SK-N-SH (cell line): Measurements from ENCODE around the gene HYAL3.

ENCODE experiments used
- CTCF ChIP-seq: fragments of 200-600 bp; sonication (generic); IDR thresholded peaks from 2 replicates; pipeline ENCODE4 v1.6.1; 2017; ENCODE audit warnings: antibody characterized with exemption, mild to moderate bottlenecking, moderate library complexity
- EP300 ChIP-seq, 2 experiments: IDR thresholded peaks; 2 replicates each; pipeline versions ENCODE4 v1.4.0 to v1.6.1; 2012; ENCODE audit warnings: borderline replicate concordance in 1 of 2, low read depth in 1 of 2, low read length in 1 of 2
- FOXM1 ChIP-seq: IDR thresholded peaks from 2 replicates; pipeline ENCODE4 v1.4.0; 2012; ENCODE audit warnings: low read depth, mild to moderate bottlenecking
- MXI1 ChIP-seq: IDR thresholded peaks from 2 replicates; pipeline ENCODE4 v1.6.1; 2012; ENCODE audit warnings: mild to moderate bottlenecking, low read depth, low read length, improper control_type of control experiment
- PBX3 ChIP-seq: IDR thresholded peaks from 2 replicates; pipeline ENCODE4; 2012
- RCOR1 ChIP-seq: fragments of 150-350 bp; IDR thresholded peaks from 2 replicates; pipeline ENCODE4 v1.6.1; 2017; ENCODE audit warnings: antibody characterized with exemption, low read length
- REST ChIP-seq: IDR thresholded peaks from 2 replicates; pipeline ENCODE4 v1.6.1; 2012; ENCODE audit warnings: mild to moderate bottlenecking, low read depth, low read length, moderate library complexity
- RFX5 ChIP-seq: IDR thresholded peaks from 2 replicates; pipeline ENCODE4 v1.6.1; 2012; ENCODE audit warnings: mild to moderate bottlenecking, improper control_type of control experiment, low read length
- SMC3 ChIP-seq: IDR thresholded peaks from 2 replicates; pipeline ENCODE4 v1.6.1; 2012; ENCODE audit warnings: low read depth, low read length, improper control_type of control experiment
- TAF1 ChIP-seq: IDR thresholded peaks from 2 replicates; pipeline ENCODE4 v1.6.1; 2012; ENCODE audit warnings: low read depth, mild to moderate bottlenecking, low read length, moderate library complexity, borderline replicate concordance

- TF ChIP-seq FOXM1 = no peak
- TF ChIP-seq MXI1 = peak; percentile 80
- TF ChIP-seq RFX5 = no peak
- TF ChIP-seq PBX3 = no peak
- TF ChIP-seq CTCF = peak; percentile 31
- TF ChIP-seq REST = no peak
- TF ChIP-seq EP300 (IDR thresholded peaks at IDR 0.05; ENCODE audit: borderline replicate concordance in 1 of 2, low read depth in 1 of 2, low read length in 1 of 2) = no peak
- TF ChIP-seq RCOR1 = no peak
- no peak for TF ChIP-seq SMC3
- peak; percentile 56; the same call in 1 of the 2 replicates for TF ChIP-seq TAF1
These were observed at the start of gene HYAL3, which contains the start of gene NAA80 for GRCh38 chr3:50298836-50299637.
